ENCODE results near the gene SURF6. TPM values are rescaled to one million over a fixed set of nuclear protein-coding genes. Genes with fewer than 3 reads are reported as not detected.
A peak's percentile ranks its signal among the peaks of the same experiment; 100 is the strongest.

SURF6 gene
- total RNA-seq, 4 donors from 2014 or later = 2.9 to 19.3 (median 17.2) TPM

- intact Hi-C loops (cut with DNase I; ENCODE audit: low total_unique reads) = no loop called here
- H3K27me3 ChIP-seq = no peaks in the 10 kb centered on the region
- peak; percentile 79 to 88 for DNase-seq
- H3K36me3 ChIP-seq = no peaks in the 10 kb centered on the region
- peaks cover 0 to 13% of the 10 kb centered on the region in 2 donors for H3K4me1 ChIP-seq
- TF ChIP-seq CTCF (IDR thresholded peaks at IDR 0.05) (no peak), POLR2A (IDR thresholded peaks at IDR 0.05) (peak; percentile 48 to 49)
- no peaks in the 10 kb centered on the region for H3K9me3 ChIP-seq
- H3K4me3 ChIP-seq = peak within 1 kb of the TSS; percentile 60 to 83
- H3K27ac ChIP-seq = peak within 1 kb of the TSS; percentile 67 to 68
Observed at GRCh38 chr9:133356391-133357091, 20.6 kb upstream of the SURF6 start, which contains the start of the genes SURF1 and SURF2. SURF1 (minus strand) TSS chr9:133356487; CDS start chr9:133356453, 34 bp downstream. SURF2 (plus strand) TSS chr9:133356550; CDS start chr9:133356593, 43 bp downstream.

- no peak for DNase-seq
- no peaks in the 10 kb centered on the region for H3K9me3 ChIP-seq
- no peaks in the 10 kb centered on the region for H3K36me3 ChIP-seq
- peak overlapping the region; percentile 60 to 83 for H3K4me3 ChIP-seq
- H3K27ac ChIP-seq = peak overlapping the region; percentile 67 to 68
- H3K4me1 ChIP-seq = peaks cover 0 to 13% of the 10 kb centered on the region in 2 donors
- H3K27me3 ChIP-seq = no peaks in the 10 kb centered on the region
- TF ChIP-seq POLR2A (IDR thresholded peaks at IDR 0.05) (no peak), CTCF (IDR thresholded peaks at IDR 0.05) (no peak)
- intact Hi-C loops (cut with DNase I; ENCODE audit: low total_unique reads) = no loop called here
Observed at GRCh38 chr9:133355881-133356357, 19.9 kb upstream of the SURF6 start.

GRCh38 chr9:133354766-133355165 is 18.8 kb upstream of the SURF6 start:
- intact Hi-C loops (cut with DNase I; ENCODE audit: low total_unique reads) = no loop called here
- peaks cover 0 to 13% of the 10 kb centered on the region in 2 donors for H3K4me1 ChIP-seq

GRCh38 chr9:133353548-133353947 is 17.6 kb upstream of the SURF6 start:
- no peak for DNase-seq
- Histone ChIP-seq H3K4me1 (peaks cover 0 to 20% of the 10 kb centered on the region in 2 donors), H3K4me3 (no peak overlapping the region), H3K9me3 (no peaks in the 10 kb centered on the region), H3K27ac (no peak overlapping the region), H3K36me3 (no peaks in the 10 kb centered on the region), H3K27me3 (no peaks in the 10 kb centered on the region)
- no peak for TF ChIP-seq POLR2A (IDR thresholded peaks at IDR 0.05)
- intact Hi-C loops (cut with DNase I; ENCODE audit: low total_unique reads) = no loop called here

More at GRCh38 chr9:133354766-133355165, 18.8 kb upstream of the SURF6 start:
- Histone ChIP-seq H3K4me3 (no peak overlapping the region), H3K36me3 (no peaks in the 10 kb centered on the region), H3K27me3 (no peaks in the 10 kb centered on the region), H3K27ac (no peak overlapping the region), H3K9me3 (no peaks in the 10 kb centered on the region)
- TF ChIP-seq CTCF (IDR thresholded peaks at IDR 0.05) (no peak), POLR2A (IDR thresholded peaks at IDR 0.05) (no peak)
- no peak for DNase-seq

- Histone ChIP-seq H3K9me3 (no peaks in the 10 kb centered on the region), H3K36me3 (no peaks in the 10 kb centered on the region), H3K4me1 (peaks cover 0 to 19% of the 10 kb centered on the region in 2 donors), H3K27ac (no peak overlapping the region), H3K27me3 (no peaks in the 10 kb centered on the region), H3K4me3 (no peak overlapping the region)
- no peak for DNase-seq
- intact Hi-C loops (cut with DNase I; ENCODE audit: low total_unique reads) = no loop called here
- no peak for TF ChIP-seq CTCF (IDR thresholded peaks at IDR 0.05)
- no peak for TF ChIP-seq POLR2A (IDR thresholded peaks at IDR 0.05)
Observed at GRCh38 chr9:133352635-133353340, 16.8 kb upstream of the SURF6 start.
